Fibroblast of mammary gland (primary cell): ENCODE data around the gene HK2.

Source experiments
- DNase-seq: peaks from one replicate; pipeline ENCODE4 v3.0.0-alpha.2; 2010; ENCODE audit warnings: low read depth
- H3K4me3 ChIP-seq: 2 replicates; pipeline ENCODE4 v1.5.1; 2011; ENCODE audit warnings: low read depth, mild to moderate bottlenecking, low read length, moderate library complexity; ENCODE audit not compliant: control insufficient read depth
- CTCF ChIP-seq: conservative IDR thresholded peaks from 2 replicates; pipeline ENCODE4 v1.5.1; 2011; ENCODE audit warnings: low read depth, low read length, inconsistent platforms; ENCODE audit not compliant: control insufficient read depth, insufficient read depth

The HK2 gene

GRCh38 chr2:74884118-74884762 lies 50.3 kb downstream of the HK2 start:
- TF ChIP-seq CTCF, result no peak
- DNase-seq, result no peak
- no peak overlapping the region for H3K4me3 ChIP-seq

- H3K4me3 ChIP-seq, result no peak overlapping the region
- DNase-seq, result no peak
- TF ChIP-seq CTCF, result no peak
These were observed 50.9 kb downstream of the HK2 start for GRCh38 chr2:74884866-74885265.

DNA sequence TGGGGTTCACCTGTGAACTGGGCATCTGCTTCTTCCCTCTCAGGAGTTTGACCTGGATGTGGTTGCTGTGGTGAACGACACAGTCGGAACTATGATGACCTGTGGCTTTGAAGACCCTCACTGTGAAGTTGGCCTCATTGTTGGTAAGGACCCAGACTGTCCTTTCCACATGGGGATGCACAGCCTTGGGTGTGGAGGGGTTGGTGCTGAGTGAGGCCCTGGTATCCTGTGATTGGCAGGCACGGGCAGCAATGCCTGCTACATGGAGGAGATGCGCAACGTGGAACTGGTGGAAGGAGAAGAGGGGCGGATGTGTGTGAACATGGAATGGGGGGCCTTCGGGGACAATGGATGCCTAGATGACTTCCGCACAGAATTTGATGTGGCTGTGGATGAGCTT lies 52.3 kb downstream of the HK2 start:
- TF ChIP-seq CTCF, result no peak
- no peak overlapping the region for H3K4me3 ChIP-seq
- no peak for DNase-seq

- no peak for TF ChIP-seq CTCF
- no peak for DNase-seq
- no peak overlapping the region for H3K4me3 ChIP-seq
These were observed 52.9 kb downstream of the HK2 start for GRCh38 chr2:74886811-74887210.

GRCh38 chr2:74887445-74887951 lies 53.6 kb downstream of the HK2 start:
- TF ChIP-seq CTCF, result no peak
- no peak overlapping the region for H3K4me3 ChIP-seq
- peak; percentile 82 for DNase-seq

- no peak for TF ChIP-seq CTCF
- peak; percentile 63 for DNase-seq
- H3K4me3 ChIP-seq, result no peak overlapping the region
These were observed 54.2 kb downstream of the HK2 start for GRCh38 chr2:74887960-74888700.

GRCh38 chr2:74889159-74889558 lies 55.2 kb downstream of the HK2 start:
- DNase-seq, result no peak
- no peak for TF ChIP-seq CTCF
- H3K4me3 ChIP-seq, result no peak overlapping the region
